ENCODE measurements around the gene FURIN.

DNA sequence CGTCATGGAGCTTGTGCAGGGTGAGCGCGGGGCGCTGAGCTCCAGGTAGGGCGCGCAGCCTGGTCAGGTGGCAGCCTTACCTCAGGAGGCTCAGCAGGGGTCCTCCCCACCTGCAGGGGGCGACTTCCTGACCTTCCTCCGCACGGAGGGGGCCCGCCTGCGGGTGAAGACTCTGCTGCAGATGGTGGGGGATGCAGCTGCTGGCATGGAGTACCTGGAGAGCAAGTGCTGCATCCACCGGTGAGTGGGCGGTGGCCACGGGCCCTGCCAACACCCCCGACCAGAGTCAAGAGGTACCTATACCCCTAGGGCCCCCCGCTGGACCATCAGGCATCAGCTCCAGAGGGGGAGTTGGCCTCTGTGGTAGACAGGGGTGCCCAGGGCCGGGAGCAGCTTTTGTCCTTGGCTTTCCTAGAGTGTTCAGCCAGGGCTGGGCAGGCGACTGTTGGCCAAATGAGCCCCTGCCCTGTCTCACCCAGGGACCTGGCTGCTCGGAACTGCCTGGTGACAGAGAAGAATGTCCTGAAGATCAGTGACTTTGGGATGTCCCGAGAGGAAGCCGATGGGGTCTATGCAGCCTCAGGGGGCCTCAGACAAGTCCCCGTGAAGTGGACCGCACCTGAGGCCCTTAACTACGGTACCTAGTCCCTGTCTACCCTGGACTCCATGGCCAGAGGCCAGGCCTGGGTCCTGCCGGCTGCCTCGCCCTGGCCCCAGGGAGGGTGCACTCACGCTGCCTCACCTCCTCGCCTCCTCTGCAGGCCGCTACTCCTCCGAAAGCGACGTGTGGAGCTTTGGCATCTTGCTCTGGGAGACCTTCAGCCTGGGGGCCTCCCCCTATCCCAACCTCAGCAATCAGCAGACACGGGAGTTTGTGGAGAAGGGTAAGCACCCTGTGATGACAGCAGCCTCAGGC lies 25.0 kb downstream of the FURIN start:
- TF ChIP-seq, protein P1, sequence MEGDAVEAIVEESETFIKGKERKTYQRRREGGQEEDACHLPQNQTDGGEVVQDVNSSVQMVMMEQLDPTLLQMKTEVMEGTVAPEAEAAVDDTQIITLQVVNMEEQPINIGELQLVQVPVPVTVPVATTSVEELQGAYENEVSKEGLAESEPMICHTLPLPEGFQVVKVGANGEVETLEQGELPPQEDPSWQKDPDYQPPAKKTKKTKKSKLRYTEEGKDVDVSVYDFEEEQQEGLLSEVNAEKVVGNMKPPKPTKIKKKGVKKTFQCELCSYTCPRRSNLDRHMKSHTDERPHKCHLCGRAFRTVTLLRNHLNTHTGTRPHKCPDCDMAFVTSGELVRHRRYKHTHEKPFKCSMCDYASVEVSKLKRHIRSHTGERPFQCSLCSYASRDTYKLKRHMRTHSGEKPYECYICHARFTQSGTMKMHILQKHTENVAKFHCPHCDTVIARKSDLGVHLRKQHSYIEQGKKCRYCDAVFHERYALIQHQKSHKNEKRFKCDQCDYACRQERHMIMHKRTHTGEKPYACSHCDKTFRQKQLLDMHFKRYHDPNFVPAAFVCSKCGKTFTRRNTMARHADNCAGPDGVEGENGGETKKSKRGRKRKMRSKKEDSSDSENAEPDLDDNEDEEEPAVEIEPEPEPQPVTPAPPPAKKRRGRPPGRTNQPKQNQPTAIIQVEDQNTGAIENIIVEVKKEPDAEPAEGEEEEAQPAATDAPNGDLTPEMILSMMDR (conservative IDR thresholded peaks at IDR 0.05 in 1 of 2, IDR thresholded peaks at IDR 0.05 in 1 of 2; ENCODE audit: extremely low read depth in 1 of 2, insufficient read depth in 1 of 2, low read depth in 1 of 2, low read length in 2 of 2) = no peak
- no peak for TF ChIP-seq EZH2 (IDR thresholded peaks at IDR 0.05; ENCODE audit: borderline replicate concordance, low read length)
